ENCODE data around the gene NUDT16. TPM values are rescaled to one million over a fixed set of nuclear protein-coding genes. Genes with fewer than 3 reads are reported as not detected.
A peak's percentile ranks its signal among the peaks of the same experiment; 100 is the strongest.

The NUDT16 gene
- polyA plus RNA-seq, 1 donor (not counting 4 experiments of a cell fraction or from before 2014, with no cell fraction given) = 6.9 TPM

GRCh38 chr3:131403216-131403895 lies 21.8 kb downstream of the NUDT16 start:
- no peak for DNase-seq (ENCODE audit: low read depth, low spot score)
- H3K9me1 ChIP-seq (ENCODE audit: control insufficient read depth, extremely low read depth, insufficient read depth, low read length) = no peaks in the 10 kb centered on the region
- FAIRE-seq = peak; percentile 23
- no peak overlapping the region for H3K27ac ChIP-seq (ENCODE audit: control insufficient read depth, insufficient read depth, low read length)
- H3K9ac ChIP-seq (ENCODE audit: control insufficient read depth, extremely low read depth, insufficient read depth, low read length) = no peak overlapping the region
- peaks cover 16% of the 10 kb centered on the region for H3K4me1 ChIP-seq (ENCODE audit: control insufficient read depth, extremely low read depth, insufficient read depth, low read length)
- TF ChIP-seq EZH2 (IDR thresholded peaks at IDR 0.05; ENCODE audit: low read length) (no peak), CTCF (optimal IDR thresholded peaks at IDR 0.05 in 1 of 3, IDR thresholded peaks at IDR 0.05 in 1 of 3, conservative IDR thresholded peaks at IDR 0.05 in 1 of 3; ENCODE audit: extremely low read depth in 1 of 3, insufficient read depth in 2 of 3, low read length in 3 of 3) (no peak)
- no peaks in the 10 kb centered on the region for H3K27me3 ChIP-seq (ENCODE audit: control insufficient read depth, extremely low read depth, insufficient read depth, low read length)
- dilution Hi-C loops (cut with MboI; ENCODE audit: extremely low pct_ligation_motif_present, low sequenced_read_pairs) = no loop called here
- no peaks in the 10 kb centered on the region for H3K79me2 ChIP-seq (ENCODE audit: control insufficient read depth, insufficient read depth, low read length)
- H2AFZ ChIP-seq (ENCODE audit: control insufficient read depth, low read length) = no peak overlapping the region
- H3K4me3 ChIP-seq (ENCODE audit: control insufficient read depth in 2 of 3, extremely low read depth in 1 of 3, insufficient read depth in 2 of 3, low read depth in 1 of 3, low read length in 3 of 3) = no peak overlapping the region
- H3K36me3 ChIP-seq (ENCODE audit: control insufficient read depth in 2 of 2, extremely low read depth in 1 of 2, insufficient read depth in 2 of 2, low read length in 2 of 2) = no peaks in the 10 kb centered on the region
- H3K4me2 ChIP-seq (ENCODE audit: control insufficient read depth, extremely low read depth, insufficient read depth, low read depth, low read length) = no peak overlapping the region
- H4K20me1 ChIP-seq (ENCODE audit: control insufficient read depth, extremely low read depth, insufficient read depth, low read length) = no peaks in the 10 kb centered on the region
- no peaks in the 10 kb centered on the region for H3K9me3 ChIP-seq (ENCODE audit: control insufficient read depth, low read depth, low read length)

GRCh38 chr3:131405411-131405810 lies 23.8 kb downstream of the NUDT16 start:
- Histone ChIP-seq H3K79me2 (ENCODE audit: control insufficient read depth, insufficient read depth, low read length) (no peaks in the 10 kb centered on the region), H3K27ac (ENCODE audit: control insufficient read depth, insufficient read depth, low read length) (no peak overlapping the region), H3K9ac (ENCODE audit: control insufficient read depth, extremely low read depth, insufficient read depth, low read length) (no peak overlapping the region), H3K36me3 (ENCODE audit: control insufficient read depth in 2 of 2, extremely low read depth in 1 of 2, insufficient read depth in 2 of 2, low read length in 2 of 2) (no peaks in the 10 kb centered on the region), H3K4me3 (ENCODE audit: control insufficient read depth in 2 of 3, extremely low read depth in 1 of 3, insufficient read depth in 2 of 3, low read depth in 1 of 3, low read length in 3 of 3) (no peak overlapping the region), H4K20me1 (ENCODE audit: control insufficient read depth, extremely low read depth, insufficient read depth, low read length) (no peaks in the 10 kb centered on the region), H3K4me2 (ENCODE audit: control insufficient read depth, extremely low read depth, insufficient read depth, low read depth, low read length) (no peak overlapping the region), H3K9me1 (ENCODE audit: control insufficient read depth, extremely low read depth, insufficient read depth, low read length) (no peaks in the 10 kb centered on the region), H3K4me1 (ENCODE audit: control insufficient read depth, extremely low read depth, insufficient read depth, low read length) (peaks cover 16% of the 10 kb centered on the region), H3K9me3 (ENCODE audit: control insufficient read depth, low read depth, low read length) (no peaks in the 10 kb centered on the region), H3K27me3 (ENCODE audit: control insufficient read depth, extremely low read depth, insufficient read depth, low read length) (no peaks in the 10 kb centered on the region), H2AFZ (ENCODE audit: control insufficient read depth, low read length) (no peak overlapping the region)
- DNase-seq (ENCODE audit: low read depth, low spot score) (no peak), FAIRE-seq (no peak)
- TF ChIP-seq CTCF (optimal IDR thresholded peaks at IDR 0.05 in 1 of 3, IDR thresholded peaks at IDR 0.05 in 1 of 3, conservative IDR thresholded peaks at IDR 0.05 in 1 of 3; ENCODE audit: extremely low read depth in 1 of 3, insufficient read depth in 2 of 3, low read length in 3 of 3) (no peak), EZH2 (IDR thresholded peaks at IDR 0.05; ENCODE audit: low read length) (no peak)
- dilution Hi-C loops (cut with MboI; ENCODE audit: extremely low pct_ligation_motif_present, low sequenced_read_pairs) = no loop called here
